GM12875 (cell line): ENCODE results near the gene MCF2L2.

Experiments
- H3K4me3 ChIP-seq: one replicate; pipeline ENCODE4 v1.5.1; 2011; ENCODE audit warnings: low read depth, low read length, control low read depth
- TF ChIP-seq, protein P1 (sequence below): IDR thresholded peaks from 2 replicates; pipeline ENCODE4 v1.5.1; 2011; ENCODE audit warnings: low read depth, mild to moderate bottlenecking, control low read depth, inconsistent platforms, low read length, moderate library complexity, borderline replicate concordance; ENCODE audit not compliant: insufficient read depth

The MCF2L2 gene

DNA sequence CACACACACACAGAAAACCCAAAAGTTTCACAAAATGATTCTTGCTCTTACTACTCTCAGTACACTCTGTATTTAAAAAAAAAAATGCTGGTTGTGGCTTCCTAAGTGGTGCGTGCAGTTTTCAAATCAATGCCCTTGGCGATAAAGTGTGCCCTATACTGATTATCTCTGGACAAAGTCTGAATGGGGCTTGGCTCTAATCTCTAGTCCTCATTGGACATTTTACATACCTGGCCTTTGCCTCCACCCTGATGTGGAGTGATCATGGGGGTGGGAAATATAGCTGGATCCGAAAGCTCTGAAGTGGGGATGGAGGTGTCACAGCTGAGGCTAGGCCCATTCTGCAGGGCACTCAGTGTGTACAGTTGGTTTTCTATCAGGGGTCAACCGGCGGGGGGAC lies 161.3 kb downstream of the MCF2L2 start:
- TF ChIP-seq, protein P1, sequence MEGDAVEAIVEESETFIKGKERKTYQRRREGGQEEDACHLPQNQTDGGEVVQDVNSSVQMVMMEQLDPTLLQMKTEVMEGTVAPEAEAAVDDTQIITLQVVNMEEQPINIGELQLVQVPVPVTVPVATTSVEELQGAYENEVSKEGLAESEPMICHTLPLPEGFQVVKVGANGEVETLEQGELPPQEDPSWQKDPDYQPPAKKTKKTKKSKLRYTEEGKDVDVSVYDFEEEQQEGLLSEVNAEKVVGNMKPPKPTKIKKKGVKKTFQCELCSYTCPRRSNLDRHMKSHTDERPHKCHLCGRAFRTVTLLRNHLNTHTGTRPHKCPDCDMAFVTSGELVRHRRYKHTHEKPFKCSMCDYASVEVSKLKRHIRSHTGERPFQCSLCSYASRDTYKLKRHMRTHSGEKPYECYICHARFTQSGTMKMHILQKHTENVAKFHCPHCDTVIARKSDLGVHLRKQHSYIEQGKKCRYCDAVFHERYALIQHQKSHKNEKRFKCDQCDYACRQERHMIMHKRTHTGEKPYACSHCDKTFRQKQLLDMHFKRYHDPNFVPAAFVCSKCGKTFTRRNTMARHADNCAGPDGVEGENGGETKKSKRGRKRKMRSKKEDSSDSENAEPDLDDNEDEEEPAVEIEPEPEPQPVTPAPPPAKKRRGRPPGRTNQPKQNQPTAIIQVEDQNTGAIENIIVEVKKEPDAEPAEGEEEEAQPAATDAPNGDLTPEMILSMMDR: no peak
- H3K4me3 ChIP-seq: no peak overlapping the region

DNA sequence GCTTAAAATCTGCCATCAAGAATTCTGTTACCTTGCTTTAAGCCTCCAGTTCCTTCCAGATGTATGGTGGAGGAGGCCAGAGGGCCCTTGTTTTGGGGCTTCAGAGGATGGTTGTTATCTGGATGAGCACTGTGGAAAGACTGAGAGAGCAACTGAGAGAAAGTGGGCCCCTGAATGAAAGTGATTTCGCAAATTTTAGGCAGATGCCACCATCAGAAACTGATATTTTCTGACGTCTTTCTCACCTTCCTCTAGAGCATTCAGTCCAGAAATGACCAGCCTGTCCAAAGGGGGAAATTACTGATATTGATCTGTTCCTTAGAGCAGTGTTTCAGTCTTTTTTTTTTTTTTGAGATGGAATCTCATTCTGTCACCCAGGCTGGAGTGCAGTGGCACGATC lies 162.0 kb downstream of the MCF2L2 start:
- H3K4me3 ChIP-seq: no peak overlapping the region
- TF ChIP-seq, protein P1: no peak

DNA sequence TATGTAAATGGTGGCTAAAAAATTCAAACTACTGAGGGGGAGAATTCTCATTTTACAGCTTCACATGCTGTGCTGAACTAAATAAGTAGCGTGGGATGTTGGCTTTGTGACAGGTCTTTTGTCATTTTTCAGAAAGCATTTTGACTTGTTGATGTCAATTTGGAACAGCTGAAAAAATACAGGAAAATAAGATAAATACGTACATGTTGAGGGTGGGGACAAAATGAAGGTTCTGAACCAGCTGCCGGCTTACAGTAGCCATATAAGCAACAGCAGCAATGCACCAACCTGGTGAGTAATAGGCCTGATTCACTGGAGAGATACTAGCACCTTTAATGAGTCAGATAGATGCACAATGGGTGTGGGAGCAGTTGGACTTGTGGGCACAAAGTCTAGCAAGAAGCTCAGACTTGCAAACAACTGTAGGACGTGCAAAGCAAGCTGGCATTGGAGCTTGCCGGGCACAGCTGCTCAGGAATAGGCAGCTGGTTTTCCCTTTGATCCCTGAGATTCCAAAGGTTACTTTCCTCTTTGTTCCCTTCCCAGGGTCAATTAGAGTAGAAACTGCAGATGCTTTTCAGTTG lies 162.5 kb downstream of the MCF2L2 start:
- H3K4me3 ChIP-seq: no peak overlapping the region
- TF ChIP-seq, protein P1: no peak

GRCh38 chr3:183265157-183265642 lies 163.2 kb downstream of the MCF2L2 start:
- H3K4me3 ChIP-seq: no peak overlapping the region
- TF ChIP-seq, protein P1: no peak

DNA sequence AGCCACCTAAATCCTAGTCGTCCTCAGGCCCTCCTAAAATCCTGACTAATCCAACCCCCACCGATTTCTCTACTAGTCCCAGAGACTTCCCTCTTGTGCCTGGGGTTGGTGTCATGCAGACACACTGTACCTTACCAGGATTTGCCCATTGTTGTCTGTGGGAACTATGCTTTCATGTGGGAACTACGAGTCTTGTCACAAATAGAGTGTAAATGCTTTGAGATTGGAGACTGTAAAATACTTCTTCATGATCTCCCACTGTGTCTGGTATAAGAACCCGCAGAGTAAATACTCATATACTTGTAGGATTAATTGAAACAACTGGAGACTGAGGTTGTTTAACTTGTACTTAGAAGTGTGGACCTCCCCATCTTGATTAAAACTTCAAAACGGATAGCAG lies 164.2 kb downstream of the MCF2L2 start:
- no peak overlapping the region for H3K4me3 ChIP-seq
- TF ChIP-seq, protein P1: no peak

DNA sequence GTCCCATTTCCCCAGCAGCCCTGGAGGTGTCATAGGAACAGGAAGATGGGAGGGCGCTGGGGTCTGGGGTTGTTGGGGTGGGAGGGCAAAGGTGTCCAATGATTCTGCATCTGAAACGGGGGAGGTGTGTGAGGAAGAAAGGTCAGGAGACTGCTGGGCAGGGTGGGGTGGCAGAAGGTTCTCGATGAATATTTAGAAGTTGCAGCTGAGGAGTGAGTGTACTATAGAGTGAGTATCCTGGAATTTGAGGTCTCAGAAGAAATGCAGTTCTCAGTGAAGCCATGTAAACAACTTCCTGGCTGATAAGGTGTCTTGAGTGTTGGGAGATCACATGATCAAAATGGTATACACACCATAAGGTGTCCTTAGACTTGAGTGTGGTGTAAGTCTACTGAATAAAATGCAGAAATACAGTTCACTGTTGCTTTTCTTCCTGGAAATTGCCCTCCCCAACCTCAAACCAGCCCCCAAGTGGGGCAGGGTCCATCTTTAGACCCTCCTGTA lies 165.5 kb downstream of the MCF2L2 start:
- no peak overlapping the region for H3K4me3 ChIP-seq
- TF ChIP-seq, protein P1: no peak

DNA sequence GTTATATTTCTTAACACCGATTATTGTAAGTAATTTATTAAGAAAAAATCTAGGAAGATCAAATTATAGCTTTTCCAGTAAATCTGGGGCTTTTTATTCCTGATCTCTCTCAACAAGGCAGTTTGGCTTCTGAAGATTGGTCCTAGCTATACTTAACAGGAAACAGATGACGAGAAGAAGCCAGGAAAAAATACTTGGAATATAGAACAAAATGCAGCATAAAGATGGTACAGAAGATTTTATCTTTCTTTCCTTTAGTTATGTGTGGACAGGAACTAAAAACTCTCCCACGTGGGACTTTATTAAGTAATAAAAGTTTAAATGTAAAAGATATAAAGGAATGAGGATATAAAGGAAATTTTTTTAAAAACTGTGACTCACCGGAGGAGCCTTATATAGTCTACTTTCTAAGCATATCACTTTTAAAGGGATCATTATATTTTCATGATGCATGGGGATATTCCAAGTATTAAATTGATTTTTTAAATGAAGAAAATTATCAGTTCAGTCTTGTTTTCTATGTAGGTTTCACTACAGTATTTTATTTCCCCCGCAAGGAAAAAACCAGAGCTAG lies 167.2 kb downstream of the MCF2L2 start:
- TF ChIP-seq, protein P1: no peak
- no peak overlapping the region for H3K4me3 ChIP-seq
